ENCODE data around the gene MKRN2.

GRCh38 chr3:12591997-12592715, 35.3 kb downstream of the MKRN2 start:
- TF ChIP-seq EZH2 (IDR thresholded peaks at IDR 0.05; ENCODE audit: borderline replicate concordance, low read depth, low read length, severe bottlenecking), result no peak
- TF ChIP-seq CTCF (IDR thresholded peaks at IDR 0.05; ENCODE audit: borderline replicate concordance, extremely low read depth, low read length, poor library complexity, severe bottlenecking), result no peak
